ENCODE data around the gene CCDC154.

Gene CCDC154

GRCh38 chr16:1438229-1439057, 5.9 kb downstream of the CCDC154 start:
- DNase-seq (ENCODE audit: extremely low read depth in 1 of 2, low read depth in 1 of 2) = no peak

GRCh38 chr16:1437606-1438005, 6.8 kb downstream of the CCDC154 start:
- no peak for DNase-seq (ENCODE audit: extremely low read depth in 1 of 2, low read depth in 1 of 2)

GRCh38 chr16:1436731-1437355, 7.5 kb downstream of the CCDC154 start:
- DNase-seq (ENCODE audit: extremely low read depth in 1 of 2, low read depth in 1 of 2) = no peak

GRCh38 chr16:1435921-1436697, 8.2 kb downstream of the CCDC154 start:
- DNase-seq (ENCODE audit: extremely low read depth in 1 of 2, low read depth in 1 of 2) = no peak

- no peak for DNase-seq (ENCODE audit: extremely low read depth in 1 of 2, low read depth in 1 of 2)
Observed at GRCh38 chr16:1434644-1435592, 9.4 kb downstream of the CCDC154 start.

- no peak for DNase-seq (ENCODE audit: extremely low read depth in 1 of 2, low read depth in 1 of 2)
Observed at GRCh38 chr16:1433756-1434155, 10.6 kb downstream of the CCDC154 start.

- DNase-seq (ENCODE audit: extremely low read depth in 1 of 2, low read depth in 1 of 2) = no peak
Observed at GRCh38 chr16:1433263-1433560, 11.1 kb downstream of the CCDC154 start.

- DNase-seq (ENCODE audit: extremely low read depth in 1 of 2, low read depth in 1 of 2) = no peak
Observed at GRCh38 chr16:1432388-1433262, 11.7 kb downstream of the CCDC154 start.

- no peak for DNase-seq (ENCODE audit: extremely low read depth in 1 of 2, low read depth in 1 of 2)
Observed at GRCh38 chr16:1431497-1432270, 12.7 kb downstream of the CCDC154 start.

- no peak for DNase-seq (ENCODE audit: extremely low read depth in 1 of 2, low read depth in 1 of 2)
Observed at GRCh38 chr16:1430759-1431496, 13.4 kb downstream of the CCDC154 start, which contains the start of gene PERCC1. Gene PERCC1, plus strand, starts transcription at chr16:1431078. Its CDS starts 1,516 bp downstream, at chr16:1432594.

- no peak for DNase-seq (ENCODE audit: extremely low read depth in 1 of 2, low read depth in 1 of 2)
Observed at GRCh38 chr16:1430214-1430758, 14.1 kb downstream of the CCDC154 start.

- DNase-seq (ENCODE audit: extremely low read depth in 1 of 2, low read depth in 1 of 2) = no peak
Observed at GRCh38 chr16:1429631-1430030, 14.7 kb downstream of the CCDC154 start.

- DNase-seq (ENCODE audit: extremely low read depth in 1 of 2, low read depth in 1 of 2) = no peak
Observed at GRCh38 chr16:1429012-1429411, 15.3 kb downstream of the CCDC154 start.

- DNase-seq (ENCODE audit: extremely low read depth in 1 of 2, low read depth in 1 of 2) = no peak
Observed at GRCh38 chr16:1428511-1428910, 15.8 kb downstream of the CCDC154 start.

GRCh38 chr16:1427473-1428461, 16.6 kb downstream of the CCDC154 start:
- DNase-seq (ENCODE audit: extremely low read depth in 1 of 2, low read depth in 1 of 2) = no peak

GRCh38 chr16:1426734-1427471, 17.5 kb downstream of the CCDC154 start:
- DNase-seq (ENCODE audit: extremely low read depth in 1 of 2, low read depth in 1 of 2) = no peak
